ENCODE measurements around the gene MAPK14. TPM values are rescaled to one million over a fixed set of nuclear protein-coding genes. Genes with fewer than 3 reads are reported as not detected.

MAPK14 gene
- total and polyA plus RNA-seq, 12 donors, result 11.3 to 119 (median 49.3) TPM

DNA sequence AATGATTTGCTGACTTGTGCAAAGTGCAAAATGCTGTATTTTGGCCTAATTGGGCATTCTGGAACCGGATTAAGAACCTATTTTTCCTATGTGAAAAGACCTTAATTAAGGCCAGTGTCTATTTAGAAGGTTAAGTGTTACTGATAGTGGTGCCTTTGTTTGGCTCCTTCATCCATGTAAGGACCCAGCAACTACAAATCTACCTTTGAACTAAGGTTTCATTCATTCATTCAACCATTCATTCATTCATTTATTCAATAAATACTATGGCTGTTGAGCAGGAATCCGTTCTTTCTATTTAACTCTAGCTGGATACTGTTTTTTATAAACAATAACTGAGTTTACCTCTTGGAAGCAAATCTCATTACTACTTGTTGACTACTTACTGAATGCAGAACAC is 33.6 kb downstream of the MAPK14 start:
- TF ChIP-seq, protein P1, sequence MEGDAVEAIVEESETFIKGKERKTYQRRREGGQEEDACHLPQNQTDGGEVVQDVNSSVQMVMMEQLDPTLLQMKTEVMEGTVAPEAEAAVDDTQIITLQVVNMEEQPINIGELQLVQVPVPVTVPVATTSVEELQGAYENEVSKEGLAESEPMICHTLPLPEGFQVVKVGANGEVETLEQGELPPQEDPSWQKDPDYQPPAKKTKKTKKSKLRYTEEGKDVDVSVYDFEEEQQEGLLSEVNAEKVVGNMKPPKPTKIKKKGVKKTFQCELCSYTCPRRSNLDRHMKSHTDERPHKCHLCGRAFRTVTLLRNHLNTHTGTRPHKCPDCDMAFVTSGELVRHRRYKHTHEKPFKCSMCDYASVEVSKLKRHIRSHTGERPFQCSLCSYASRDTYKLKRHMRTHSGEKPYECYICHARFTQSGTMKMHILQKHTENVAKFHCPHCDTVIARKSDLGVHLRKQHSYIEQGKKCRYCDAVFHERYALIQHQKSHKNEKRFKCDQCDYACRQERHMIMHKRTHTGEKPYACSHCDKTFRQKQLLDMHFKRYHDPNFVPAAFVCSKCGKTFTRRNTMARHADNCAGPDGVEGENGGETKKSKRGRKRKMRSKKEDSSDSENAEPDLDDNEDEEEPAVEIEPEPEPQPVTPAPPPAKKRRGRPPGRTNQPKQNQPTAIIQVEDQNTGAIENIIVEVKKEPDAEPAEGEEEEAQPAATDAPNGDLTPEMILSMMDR (IDR thresholded peaks at IDR 0.05), result no peak
- no peak for TF ChIP-seq POLR2A (IDR thresholded peaks at IDR 0.05)
- H3K27me3 ChIP-seq, result no peaks in the 10 kb centered on the region
- no peaks in the 10 kb centered on the region for H3K9me3 ChIP-seq (replicated peaks in 1 of 3)
- no peak overlapping the region for H3K27ac ChIP-seq
- intact Hi-C loops (cut with DNase I), result no loop called here
- no peak for DNase-seq
- H3K36me3 ChIP-seq (replicated peaks in 1 of 2), result no peaks in the 10 kb centered on the region
- H3K4me3 ChIP-seq, result no peak overlapping the region
- 47 to 48% (median 48%) methylated on average over 2 of the region's 2 CpGs for WGBS, 4 donors
- peaks cover 0 to 20% of the 10 kb centered on the region in 2 donors for H3K4me1 ChIP-seq (replicated peaks in 1 of 2)

DNA sequence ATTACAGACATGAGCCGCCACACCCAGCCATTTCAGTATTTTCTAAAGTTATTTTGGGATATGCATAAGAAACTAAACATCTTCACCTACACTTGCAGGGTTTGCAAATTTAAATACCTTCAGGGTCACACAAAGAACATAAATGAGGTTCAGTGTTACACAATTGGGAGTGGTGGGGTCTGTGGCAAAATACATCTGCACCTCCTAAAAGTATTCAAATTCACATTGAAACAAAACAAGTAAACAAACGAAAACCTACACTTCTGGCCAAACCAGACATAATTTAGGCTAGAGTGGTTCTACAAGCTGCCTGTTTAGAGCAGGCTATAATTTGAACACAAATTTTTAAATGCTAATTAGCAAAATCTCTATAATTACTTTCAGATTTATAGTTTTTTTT is 34.6 kb downstream of the MAPK14 start:
- no peaks in the 10 kb centered on the region for H3K27me3 ChIP-seq
- H3K27ac ChIP-seq, result no peak overlapping the region
- TF ChIP-seq, protein P1 (IDR thresholded peaks at IDR 0.05), result no peak
- no peak for TF ChIP-seq POLR2A (IDR thresholded peaks at IDR 0.05)
- H3K4me3 ChIP-seq, result no peak overlapping the region
- WGBS, 4 donors, result 91 to 97% (median 94%) methylated on average over 2 of the region's 2 CpGs
- no peak for DNase-seq
- intact Hi-C loops (cut with DNase I), result no loop called here
- H3K4me1 ChIP-seq (replicated peaks in 1 of 2), result peaks cover 5 to 30% of the 10 kb centered on the region in 2 donors
- H3K36me3 ChIP-seq (replicated peaks in 1 of 2), result no peaks in the 10 kb centered on the region
- H3K9me3 ChIP-seq (replicated peaks in 1 of 3), result no peaks in the 10 kb centered on the region

DNA sequence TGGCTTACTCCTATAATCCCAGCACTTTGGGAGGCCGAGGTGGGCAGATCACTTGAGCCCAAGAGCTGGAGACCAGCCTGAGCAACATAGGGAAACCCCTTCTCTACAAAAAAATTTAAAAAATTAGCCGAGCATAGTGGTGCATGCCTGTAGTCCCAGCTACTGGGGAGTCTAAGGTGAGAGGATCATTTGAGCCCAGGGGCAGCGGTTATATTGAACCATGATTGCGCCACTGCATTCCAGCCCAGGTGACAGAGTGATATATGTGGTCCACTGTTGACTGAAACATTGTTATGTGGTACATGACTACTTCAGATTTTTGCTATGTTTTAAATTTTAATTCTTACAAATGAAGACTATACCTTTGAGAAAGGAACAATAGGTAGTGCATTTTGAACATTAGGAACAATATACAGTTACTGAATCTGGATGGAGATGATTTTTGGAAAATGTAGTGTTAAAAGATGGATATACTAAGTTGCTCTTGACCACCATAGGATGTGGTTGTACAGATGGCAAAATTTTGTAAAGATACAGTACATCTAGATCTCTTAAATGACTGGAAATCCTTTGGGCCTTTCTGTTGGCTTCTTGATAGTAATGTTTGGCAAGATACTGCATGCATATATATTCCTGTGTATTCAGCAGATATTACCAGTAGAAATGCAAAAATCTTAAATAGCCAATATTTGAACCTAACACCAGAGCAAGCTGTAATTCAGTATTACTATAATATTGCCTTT is 35.9 kb downstream of the MAPK14 start:
- no peak overlapping the region for H3K4me3 ChIP-seq
- H3K36me3 ChIP-seq (replicated peaks in 1 of 2), result no peaks in the 10 kb centered on the region
- 97 to 99% (median 97%) methylated on average over 4 of the region's 4 CpGs for WGBS, 4 donors
- H3K27ac ChIP-seq, result no peak overlapping the region
- H3K4me1 ChIP-seq (replicated peaks in 1 of 2), result peaks cover 8 to 42% of the 10 kb centered on the region in 2 donors
- no peaks in the 10 kb centered on the region for H3K9me3 ChIP-seq (replicated peaks in 1 of 3)
- no peak for DNase-seq
- TF ChIP-seq POLR2A (IDR thresholded peaks at IDR 0.05), result no peak
- TF ChIP-seq, protein P1 (IDR thresholded peaks at IDR 0.05), result no peak
- H3K27me3 ChIP-seq, result no peaks in the 10 kb centered on the region
- intact Hi-C loops (cut with DNase I), result no loop called here

DNA sequence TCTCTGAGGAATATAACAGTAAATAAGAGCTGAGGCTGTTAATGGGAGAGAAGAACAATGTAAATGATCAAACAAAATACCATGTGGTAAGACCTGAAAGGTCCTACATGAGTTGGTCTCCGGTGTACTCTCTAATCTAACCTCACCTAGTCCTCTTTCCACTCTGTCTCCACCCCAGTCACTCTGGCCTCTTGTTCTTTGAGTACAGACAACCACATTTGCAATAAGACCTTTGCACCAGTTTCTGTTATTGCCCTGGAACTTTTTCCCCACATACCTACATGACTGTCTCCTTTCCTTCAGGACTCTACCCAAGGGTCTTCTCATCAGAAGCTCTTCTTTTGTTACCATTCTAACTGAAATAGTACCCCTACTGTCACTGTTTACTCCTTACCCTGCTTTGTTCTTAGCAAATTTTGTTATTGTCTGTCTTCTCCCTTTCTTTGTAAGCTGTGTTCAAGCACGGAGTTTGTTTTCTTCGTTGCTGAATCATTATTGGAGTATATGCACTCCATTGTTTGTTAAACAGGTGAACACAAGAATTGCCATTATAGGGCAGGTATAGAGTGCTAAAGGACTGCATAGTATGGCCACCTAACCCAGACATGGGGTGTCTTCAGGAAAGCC is 37.3 kb downstream of the MAPK14 start:
- Histone ChIP-seq H3K36me3 (replicated peaks in 1 of 2) (no peaks in the 10 kb centered on the region), H3K4me3 (no peak overlapping the region), H3K27ac (no peak overlapping the region), H3K4me1 (replicated peaks in 1 of 2) (peaks cover 8 to 55% of the 10 kb centered on the region in 2 donors), H3K9me3 (replicated peaks in 1 of 3) (no peaks in the 10 kb centered on the region), H3K27me3 (no peaks in the 10 kb centered on the region)
- intact Hi-C loops (cut with DNase I), result no loop called here
- TF ChIP-seq POLR2A (IDR thresholded peaks at IDR 0.05), result no peak
- TF ChIP-seq, protein P1 (IDR thresholded peaks at IDR 0.05), result no peak
- no peak for DNase-seq
- 79 to 97% (median 96%) methylated on average over 3 of the region's 3 CpGs for WGBS, 4 donors
